ENCODE results near the gene SELENOF. TPM values are rescaled to one million over a fixed set of nuclear protein-coding genes. Genes with fewer than 3 reads are reported as not detected.

SELENOF gene
- total and polyA plus RNA-seq, 4 donors, result 194 to 232 (median 200) TPM

DNA sequence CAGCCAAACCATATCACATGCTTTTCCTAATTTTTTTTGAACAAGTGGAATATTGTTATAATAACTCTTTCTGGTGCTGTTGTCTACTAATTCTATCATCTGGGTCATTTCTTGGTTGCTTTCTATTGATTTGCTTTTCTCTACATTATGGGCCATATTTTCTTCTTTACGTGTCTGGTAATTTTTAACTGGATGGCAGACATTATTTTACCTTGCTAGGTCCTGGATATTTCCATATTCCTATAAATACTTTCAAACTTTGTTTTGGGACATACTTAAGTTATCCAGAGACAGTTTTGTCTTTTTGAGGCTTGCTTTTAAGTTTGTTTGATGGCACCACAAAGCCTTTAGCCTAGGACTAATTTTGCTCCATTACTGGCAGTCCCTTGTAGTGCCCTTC lies 11.8 kb upstream of the SELENOF start:
- Histone ChIP-seq H3K4me1 (ENCODE audit: control insufficient read depth, insufficient read depth, low read length) (no peaks in the 10 kb centered on the region), H3K27me3 (ENCODE audit: control insufficient read depth, insufficient read depth, low read length) (no peaks in the 10 kb centered on the region), H3K4me3 (ENCODE audit: low read depth, low read length) (no peak overlapping the region), H3K36me3 (ENCODE audit: control insufficient read depth, insufficient read depth, low read length) (no peaks in the 10 kb centered on the region), H3K27ac (ENCODE audit: low read depth, low read length) (no peak overlapping the region), H3K9me3 (ENCODE audit: control insufficient read depth, insufficient read depth, low read length) (peaks cover 11% of the 10 kb centered on the region)
- WGBS (ENCODE audit: insufficient coverage), result no CpG with 5 or more reads among the region's 1 CpG
- no peak for DNase-seq (ENCODE audit: low read depth in 4 of 6, low spot score in 6 of 6)

DNA sequence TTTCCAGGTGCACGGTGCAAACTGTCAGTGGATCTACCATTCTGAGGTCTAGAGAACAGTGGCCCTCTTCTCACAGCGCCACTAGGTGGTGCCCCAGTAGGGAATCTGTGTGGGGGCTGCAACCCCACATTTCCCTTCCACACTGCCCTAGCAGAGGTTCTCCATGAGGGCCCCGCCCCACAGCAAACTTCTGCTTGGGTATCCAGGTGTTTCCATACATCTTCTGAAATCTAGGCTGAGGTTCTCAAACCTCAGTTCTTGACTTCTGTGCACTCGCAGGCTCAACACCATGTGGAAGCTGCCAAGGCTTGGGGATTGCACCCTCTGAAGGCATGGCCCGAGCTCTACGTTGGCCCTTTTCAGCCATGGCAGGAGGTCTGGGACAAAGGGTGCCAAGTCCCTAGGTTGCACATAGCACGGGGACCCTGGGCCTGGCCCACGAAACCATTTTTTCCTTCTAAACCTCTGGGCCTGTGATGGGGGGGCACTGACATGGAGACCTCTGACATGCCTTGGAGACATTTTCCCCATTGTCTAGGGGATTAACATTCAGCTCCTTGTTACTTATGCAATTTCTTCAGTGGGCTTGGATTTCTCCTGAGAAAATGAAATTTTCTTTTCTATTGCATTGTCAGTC lies 10.5 kb upstream of the SELENOF start:
- H3K27me3 ChIP-seq (ENCODE audit: control insufficient read depth, insufficient read depth, low read length), result no peaks in the 10 kb centered on the region
- H3K36me3 ChIP-seq (ENCODE audit: control insufficient read depth, insufficient read depth, low read length), result no peaks in the 10 kb centered on the region
- H3K27ac ChIP-seq (ENCODE audit: low read depth, low read length), result no peak overlapping the region
- no peaks in the 10 kb centered on the region for H3K4me1 ChIP-seq (ENCODE audit: control insufficient read depth, insufficient read depth, low read length)
- H3K4me3 ChIP-seq (ENCODE audit: low read depth, low read length), result no peak overlapping the region
- DNase-seq (ENCODE audit: low read depth in 4 of 6, low spot score in 6 of 6), result no peak
- 93% methylated on average over 7 of the region's 8 CpGs for WGBS (ENCODE audit: insufficient coverage)
- peaks cover 11% of the 10 kb centered on the region for H3K9me3 ChIP-seq (ENCODE audit: control insufficient read depth, insufficient read depth, low read length)

DNA sequence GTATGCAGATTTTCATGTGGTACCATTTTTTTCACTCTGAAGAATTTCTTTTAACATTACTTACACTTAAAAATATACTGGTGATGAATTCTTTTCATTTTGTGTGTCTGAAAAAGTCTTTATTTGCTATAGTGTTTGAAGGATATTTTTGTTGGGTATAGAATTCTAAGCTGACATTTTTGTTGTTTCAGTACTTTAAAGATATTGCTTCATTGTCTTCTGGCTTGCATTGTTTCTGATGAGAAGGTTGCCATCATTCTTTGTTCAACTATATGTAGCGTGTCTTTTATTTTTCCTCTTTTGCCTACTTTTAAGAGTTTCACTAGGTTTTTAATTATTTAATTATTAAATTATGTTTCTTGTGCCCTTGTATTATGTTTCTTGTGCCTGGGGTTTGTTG lies 8.5 kb upstream of the SELENOF start:
- no peak overlapping the region for H3K27ac ChIP-seq (ENCODE audit: low read depth, low read length)
- no peaks in the 10 kb centered on the region for H3K27me3 ChIP-seq (ENCODE audit: control insufficient read depth, insufficient read depth, low read length)
- no peak overlapping the region for H3K4me3 ChIP-seq (ENCODE audit: low read depth, low read length)
- WGBS (ENCODE audit: insufficient coverage), result no CpG with 5 or more reads among the region's 1 CpG
- no peaks in the 10 kb centered on the region for H3K36me3 ChIP-seq (ENCODE audit: control insufficient read depth, insufficient read depth, low read length)
- no peak for DNase-seq (ENCODE audit: low read depth in 4 of 6, low spot score in 6 of 6)
- H3K4me1 ChIP-seq (ENCODE audit: control insufficient read depth, insufficient read depth, low read length), result no peaks in the 10 kb centered on the region
- peaks cover 11% of the 10 kb centered on the region for H3K9me3 ChIP-seq (ENCODE audit: control insufficient read depth, insufficient read depth, low read length)

DNA sequence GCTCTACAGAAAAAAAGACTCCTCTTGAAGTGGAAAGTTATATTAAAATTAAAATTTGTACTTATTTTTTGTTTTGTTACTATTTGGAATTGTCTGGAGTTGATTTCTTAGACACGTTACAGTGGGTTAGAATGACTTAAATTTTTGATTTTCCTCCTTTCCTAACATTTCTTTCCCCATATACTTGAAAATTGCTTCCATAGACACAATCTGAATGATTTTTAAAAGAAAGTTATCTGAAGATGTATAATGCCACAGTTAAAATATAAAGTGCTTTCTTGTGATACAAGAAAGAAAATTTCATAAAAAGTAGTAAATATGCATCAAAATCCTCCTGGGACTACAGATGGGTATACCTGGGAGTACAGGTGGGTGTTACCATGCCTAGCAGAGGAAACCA lies 2.8 kb upstream of the SELENOF start:
- no CpG with 5 or more reads among the region's 1 CpG for WGBS (ENCODE audit: insufficient coverage)

DNA sequence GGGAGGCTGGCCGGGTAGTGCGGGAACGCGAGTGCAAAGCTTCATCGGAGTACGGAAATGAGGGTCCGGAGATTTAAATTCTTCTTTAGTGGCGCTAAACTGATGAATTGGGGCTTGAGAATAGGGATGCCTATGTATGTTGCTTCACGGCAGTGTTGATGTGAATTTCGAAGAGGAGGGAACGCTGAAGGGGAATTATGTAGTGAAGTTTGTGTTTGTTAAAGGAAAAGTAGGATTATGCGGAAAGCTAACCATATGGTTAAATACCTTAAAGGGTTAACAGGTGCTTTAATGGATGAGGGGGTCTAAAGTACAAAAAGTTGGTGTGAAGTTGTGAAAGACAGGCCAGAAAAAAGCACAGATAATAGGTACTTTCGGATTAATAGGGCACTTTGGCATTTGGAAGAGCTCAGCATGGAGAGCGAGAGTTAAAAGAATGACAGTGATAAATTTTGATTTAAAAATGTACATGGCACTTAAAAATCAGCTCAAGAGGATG lies 1.9 kb upstream of the SELENOF start:
- WGBS (ENCODE audit: insufficient coverage), result 0% methylated on average over 14 of the region's 14 CpGs
- peak overlapping the region; percentile 95 for H3K27ac ChIP-seq (ENCODE audit: low read depth, low read length)
- no peaks in the 10 kb centered on the region for H3K9me3 ChIP-seq (ENCODE audit: control insufficient read depth, insufficient read depth, low read length)
- H3K27me3 ChIP-seq (ENCODE audit: control insufficient read depth, insufficient read depth, low read length), result no peaks in the 10 kb centered on the region
- peaks cover 7% of the 10 kb centered on the region for H3K4me1 ChIP-seq (ENCODE audit: control insufficient read depth, insufficient read depth, low read length)
- no peaks in the 10 kb centered on the region for H3K36me3 ChIP-seq (ENCODE audit: control insufficient read depth, insufficient read depth, low read length)
- H3K4me3 ChIP-seq (ENCODE audit: low read depth, low read length), result peak overlapping the region; percentile 67
- DNase-seq (ENCODE audit: low read depth in 4 of 6, low spot score in 6 of 6), result peak in 1 of 6 donors; percentile 7

More for the DNA sequence above, 2.8 kb upstream of the SELENOF start:
- Histone ChIP-seq H3K27me3 (ENCODE audit: control insufficient read depth, insufficient read depth, low read length) (no peaks in the 10 kb centered on the region), H3K4me3 (ENCODE audit: low read depth, low read length) (no peak overlapping the region), H3K27ac (ENCODE audit: low read depth, low read length) (no peak overlapping the region), H3K36me3 (ENCODE audit: control insufficient read depth, insufficient read depth, low read length) (no peaks in the 10 kb centered on the region), H3K4me1 (ENCODE audit: control insufficient read depth, insufficient read depth, low read length) (peaks cover 6% of the 10 kb centered on the region), H3K9me3 (ENCODE audit: control insufficient read depth, insufficient read depth, low read length) (peaks cover under 1% of the 10 kb centered on the region)
- DNase-seq (ENCODE audit: low read depth in 4 of 6, low spot score in 6 of 6), result no peak

DNA sequence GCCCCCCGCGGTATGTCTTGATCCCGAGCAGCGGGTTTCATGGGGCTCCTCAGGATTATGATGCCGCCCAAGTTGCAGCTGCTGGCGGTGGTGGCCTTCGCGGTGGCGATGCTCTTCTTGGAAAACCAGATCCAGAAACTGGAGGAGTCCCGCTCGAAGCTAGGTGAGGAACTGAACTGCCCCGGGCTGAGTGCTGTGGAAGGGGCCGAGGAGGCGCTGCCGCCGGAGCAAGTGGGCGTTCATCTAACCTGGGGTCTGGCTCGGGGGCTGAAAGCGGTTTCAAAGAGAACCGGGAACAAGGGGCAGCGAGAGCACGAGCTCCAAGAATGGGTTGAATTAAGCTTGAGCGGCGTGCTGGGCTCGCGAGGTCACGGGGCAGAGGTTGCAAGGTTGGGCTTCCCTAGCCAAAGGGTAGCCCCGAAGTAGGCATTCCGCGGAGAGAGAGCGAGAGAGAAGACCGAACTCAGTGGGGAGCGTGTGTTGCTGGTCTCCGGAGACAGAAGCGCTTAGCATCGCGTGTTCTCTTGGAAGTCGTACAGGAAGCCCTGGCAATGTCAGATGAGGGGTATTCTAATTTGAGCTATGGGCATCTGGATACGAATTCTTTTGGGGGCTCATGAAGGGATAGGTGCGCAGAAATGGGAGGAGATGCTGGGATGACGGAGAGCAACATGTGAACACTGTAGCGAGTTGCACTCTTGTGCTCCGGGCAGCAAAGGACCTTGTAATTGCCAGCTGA lies 1.2 kb upstream of the SELENOF start:
- Histone ChIP-seq H3K4me1 (ENCODE audit: control insufficient read depth, insufficient read depth, low read length) (peaks cover 7% of the 10 kb centered on the region), H3K27ac (ENCODE audit: low read depth, low read length) (peak overlapping the region; percentile 95), H3K9me3 (ENCODE audit: control insufficient read depth, insufficient read depth, low read length) (no peaks in the 10 kb centered on the region), H3K4me3 (ENCODE audit: low read depth, low read length) (peak overlapping the region; percentile 67), H3K36me3 (ENCODE audit: control insufficient read depth, insufficient read depth, low read length) (no peaks in the 10 kb centered on the region), H3K27me3 (ENCODE audit: control insufficient read depth, insufficient read depth, low read length) (no peaks in the 10 kb centered on the region)
- WGBS (ENCODE audit: insufficient coverage), result under 1% methylated on average over 43 of the region's 43 CpGs
- peak; percentile 15 to 83 (median 52) for DNase-seq (ENCODE audit: low read depth in 4 of 6, low spot score in 6 of 6)

DNA sequence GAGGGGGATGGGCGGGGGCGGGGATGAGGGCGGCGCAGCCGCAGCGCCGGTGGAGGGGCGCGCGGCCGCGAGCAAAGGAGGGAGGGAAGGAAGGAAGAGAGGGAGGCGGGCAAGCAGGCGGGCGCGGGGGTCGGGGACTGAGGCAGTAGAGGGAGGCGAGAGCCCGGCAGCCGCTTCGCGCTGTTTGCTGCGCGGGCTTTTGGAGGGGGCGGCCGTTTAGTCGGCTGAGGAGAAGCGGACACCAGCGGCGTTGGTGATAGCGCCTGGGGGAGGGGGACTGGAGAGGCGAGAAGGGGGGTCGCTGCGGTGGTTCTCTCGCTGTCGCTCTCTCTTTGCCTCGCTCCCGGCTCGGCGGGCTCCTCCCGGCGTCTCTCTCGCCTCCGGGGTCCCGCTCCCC lies 673 bp upstream of the SELENOF start, which contains the start of gene HS2ST1:
Gene HS2ST1, plus strand, starts transcription at position 35 of the 397 bp plus-strand sequence.
- WGBS (ENCODE audit: insufficient coverage), result under 1% methylated on average over 40 of the region's 45 CpGs
- H3K36me3 ChIP-seq (ENCODE audit: control insufficient read depth, insufficient read depth, low read length), result peaks cover 2% of the 10 kb centered on the region
- DNase-seq (ENCODE audit: low read depth in 4 of 6, low spot score in 6 of 6), result no peak

DNA sequence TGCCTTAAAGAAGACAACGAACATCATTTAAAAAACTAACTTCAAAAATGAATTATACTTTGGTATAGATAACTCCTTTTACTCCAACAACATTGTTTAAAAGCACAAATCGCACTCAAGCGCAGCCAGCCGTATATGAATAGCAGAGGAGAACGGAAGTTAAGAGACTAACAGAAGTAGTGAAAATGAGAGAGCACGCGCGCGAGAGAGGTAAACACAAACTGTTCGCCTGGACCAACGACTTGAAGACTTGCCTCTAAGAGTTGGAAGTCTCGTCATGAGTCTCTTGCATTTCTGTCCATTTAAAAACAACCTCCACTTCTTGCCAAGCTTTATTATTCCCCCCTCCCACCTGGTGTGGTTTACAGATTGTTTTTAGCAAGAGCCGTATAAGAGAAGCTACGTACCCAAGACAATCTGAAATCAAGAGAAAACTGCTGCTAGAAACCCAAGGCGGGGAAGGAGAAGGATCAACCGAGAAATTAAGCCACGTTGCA lies 479 bp downstream of the SELENOF start:
- WGBS (ENCODE audit: insufficient coverage), result 0% methylated on average over 15 of the region's 17 CpGs
- Histone ChIP-seq H3K4me1 (ENCODE audit: control insufficient read depth, insufficient read depth, low read length) (peaks cover 7% of the 10 kb centered on the region), H3K36me3 (ENCODE audit: control insufficient read depth, insufficient read depth, low read length) (peaks cover 3% of the 10 kb centered on the region), H3K27me3 (ENCODE audit: control insufficient read depth, insufficient read depth, low read length) (no peaks in the 10 kb centered on the region), H3K27ac (ENCODE audit: low read depth, low read length) (peak overlapping the region; percentile 90), H3K4me3 (ENCODE audit: low read depth, low read length) (peak overlapping the region; percentile 89), H3K9me3 (ENCODE audit: control insufficient read depth, insufficient read depth, low read length) (no peaks in the 10 kb centered on the region)
- DNase-seq (ENCODE audit: low read depth in 4 of 6, low spot score in 6 of 6), result peak in 2 of 6 donors; percentile 2 to 62

More for the DNA sequence above, 673 bp upstream of the SELENOF start, which contains the start of gene HS2ST1:
- Histone ChIP-seq H3K27ac (ENCODE audit: low read depth, low read length) (peak within 1 kb of the TSS; percentile 95), H3K9me3 (ENCODE audit: control insufficient read depth, insufficient read depth, low read length) (no peaks in the 10 kb centered on the region), H3K4me3 (ENCODE audit: low read depth, low read length) (peak within 1 kb of the TSS; percentile 89), H3K27me3 (ENCODE audit: control insufficient read depth, insufficient read depth, low read length) (no peaks in the 10 kb centered on the region), H3K4me1 (ENCODE audit: control insufficient read depth, insufficient read depth, low read length) (peaks cover 7% of the 10 kb centered on the region)

DNA sequence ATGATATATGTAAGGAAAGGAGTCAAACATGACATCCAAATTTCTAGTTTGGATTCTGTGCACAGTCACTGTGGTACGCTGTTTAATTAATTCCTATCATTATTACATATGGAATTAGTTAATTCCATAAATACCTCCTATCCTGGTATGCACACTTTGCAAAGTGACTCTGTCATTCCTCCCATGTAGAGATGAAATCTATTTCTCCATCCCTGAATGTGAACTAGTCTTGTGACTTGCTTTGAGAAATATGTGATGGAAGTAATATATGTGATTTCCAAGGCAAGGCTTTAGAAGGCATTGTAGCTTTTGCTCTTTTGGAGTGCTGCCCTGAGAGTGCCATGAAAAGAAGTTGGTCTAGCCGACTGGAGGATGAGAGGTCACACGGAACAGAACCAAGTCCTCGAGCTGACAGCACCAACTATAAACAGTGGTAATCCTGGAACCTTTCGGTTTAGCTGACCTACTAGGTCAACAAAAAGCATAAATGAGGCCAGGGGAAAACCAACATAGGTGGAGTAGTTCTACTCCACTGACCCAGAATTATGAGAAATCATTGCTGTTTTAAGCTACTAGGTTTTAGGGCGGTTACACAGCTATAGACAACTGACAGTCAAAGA lies 1.5 kb downstream of the SELENOF start:
- Histone ChIP-seq H3K36me3 (ENCODE audit: control insufficient read depth, insufficient read depth, low read length) (peaks cover 3% of the 10 kb centered on the region), H3K27me3 (ENCODE audit: control insufficient read depth, insufficient read depth, low read length) (no peaks in the 10 kb centered on the region), H3K27ac (ENCODE audit: low read depth, low read length) (no peak overlapping the region), H3K9me3 (ENCODE audit: control insufficient read depth, insufficient read depth, low read length) (no peaks in the 10 kb centered on the region), H3K4me3 (ENCODE audit: low read depth, low read length) (peak overlapping the region; percentile 89), H3K4me1 (ENCODE audit: control insufficient read depth, insufficient read depth, low read length) (peaks cover 7% of the 10 kb centered on the region)
- DNase-seq (ENCODE audit: low read depth in 4 of 6, low spot score in 6 of 6), result no peak
- WGBS (ENCODE audit: insufficient coverage), result no CpG with 5 or more reads among the region's 6 CpGs
